Gastroesophageal sphincter (tissue), 3 donors: ENCODE results near the gene TULP3.

Experiments
- EP300 ChIP-seq: sonication (generic); formaldehyde crosslinking; IDR thresholded peaks from one replicate; pipeline ENCODE4 v1.6.1; 2017; ENCODE audit warnings: antibody characterized with exemption, mild to moderate bottlenecking
- POLR2A ChIP-seq, 2 donors: fragments of 450-650 bp; IDR thresholded peaks; one replicate each; pipeline ENCODE4 v1.6.1; 2017; ENCODE audit warnings: antibody characterized with exemption in 2 of 2, mild to moderate bottlenecking in 2 of 2, moderate library complexity in 1 of 2
- POLR2AphosphoS5 ChIP-seq: sonication (generic); formaldehyde crosslinking; IDR thresholded peaks from one replicate; pipeline ENCODE4 v1.6.1; 2017; ENCODE audit warnings: antibody characterized with exemption
- TF ChIP-seq, protein P1 (sequence below), 4 experiments: fragments of 200-600 bp in 2 of 4; fragments of 450-650 bp in 2 of 4; sonication (generic) in 1 of 4; IDR thresholded peaks; one replicate each; pipeline ENCODE4 v1.5.1; 2017 to 2019; ENCODE audit warnings: antibody characterized with exemption in 4 of 4, mild to moderate bottlenecking in 2 of 4, moderate library complexity in 2 of 4

DNA sequence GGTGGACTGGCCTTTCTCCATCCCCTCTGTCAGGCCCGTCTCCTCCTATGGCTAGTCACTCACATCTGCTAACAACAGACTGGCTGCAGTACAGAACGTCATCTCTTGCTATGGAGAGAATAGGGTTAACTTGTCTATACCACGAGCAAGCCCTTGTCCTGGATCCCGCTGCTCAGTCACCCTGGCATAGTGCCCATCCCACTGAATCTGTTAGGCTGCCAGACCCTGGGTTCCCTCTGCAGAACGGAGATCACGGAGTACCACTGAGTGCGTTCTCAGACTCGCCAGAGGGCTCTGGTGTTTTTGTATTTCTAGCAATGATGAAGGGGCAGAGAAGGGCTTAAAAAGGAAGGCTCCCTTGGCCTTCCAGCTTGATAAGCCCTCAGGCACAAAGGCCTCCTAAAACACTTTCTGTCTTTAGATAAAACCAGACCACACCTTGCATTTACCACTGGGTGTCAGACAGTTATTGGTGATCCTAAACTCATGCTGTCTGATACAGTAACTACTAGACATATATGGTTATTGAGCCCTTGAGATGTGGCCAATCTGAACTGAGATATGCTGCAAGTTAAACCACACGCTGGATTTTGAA is 49.5 kb upstream of the TULP3 start:
- TF ChIP-seq, protein P1, sequence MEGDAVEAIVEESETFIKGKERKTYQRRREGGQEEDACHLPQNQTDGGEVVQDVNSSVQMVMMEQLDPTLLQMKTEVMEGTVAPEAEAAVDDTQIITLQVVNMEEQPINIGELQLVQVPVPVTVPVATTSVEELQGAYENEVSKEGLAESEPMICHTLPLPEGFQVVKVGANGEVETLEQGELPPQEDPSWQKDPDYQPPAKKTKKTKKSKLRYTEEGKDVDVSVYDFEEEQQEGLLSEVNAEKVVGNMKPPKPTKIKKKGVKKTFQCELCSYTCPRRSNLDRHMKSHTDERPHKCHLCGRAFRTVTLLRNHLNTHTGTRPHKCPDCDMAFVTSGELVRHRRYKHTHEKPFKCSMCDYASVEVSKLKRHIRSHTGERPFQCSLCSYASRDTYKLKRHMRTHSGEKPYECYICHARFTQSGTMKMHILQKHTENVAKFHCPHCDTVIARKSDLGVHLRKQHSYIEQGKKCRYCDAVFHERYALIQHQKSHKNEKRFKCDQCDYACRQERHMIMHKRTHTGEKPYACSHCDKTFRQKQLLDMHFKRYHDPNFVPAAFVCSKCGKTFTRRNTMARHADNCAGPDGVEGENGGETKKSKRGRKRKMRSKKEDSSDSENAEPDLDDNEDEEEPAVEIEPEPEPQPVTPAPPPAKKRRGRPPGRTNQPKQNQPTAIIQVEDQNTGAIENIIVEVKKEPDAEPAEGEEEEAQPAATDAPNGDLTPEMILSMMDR (IDR thresholded peaks at IDR 0.05): no peak
- no peak for TF ChIP-seq POLR2A (IDR thresholded peaks at IDR 0.05)
- TF ChIP-seq POLR2AphosphoS5: no peak
- no peak for TF ChIP-seq EP300
